ENCODE data around the gene TP63. TPM values are rescaled to one million over a fixed set of nuclear protein-coding genes. Genes with fewer than 3 reads are reported as not detected.

The TP63 gene
- total and polyA plus RNA-seq, 7 experiments from 2014 or later = 0.11 to 0.97 (median 0.20) TPM; not detected in 4

DNA sequence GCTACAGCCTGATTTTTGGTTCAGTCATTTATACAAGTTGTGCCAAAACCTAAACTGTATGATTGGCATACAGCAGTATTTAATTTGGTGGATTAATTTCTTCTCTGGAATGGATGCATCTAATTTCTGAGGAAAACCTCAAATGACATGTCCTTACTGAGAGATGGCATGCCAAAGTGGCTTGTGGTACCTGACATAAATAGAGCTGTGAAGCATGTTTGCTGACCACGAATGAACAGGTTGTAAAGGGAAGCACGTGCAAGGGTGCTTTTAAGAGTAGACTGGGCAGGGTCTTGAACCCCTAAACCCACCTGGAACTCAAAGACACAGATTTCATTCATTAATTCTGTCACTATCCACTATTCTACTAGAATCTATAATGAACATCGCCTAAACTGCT, 77.2 kb downstream of the TP63 start:
- CTCF ChIA-PET = no interaction called here
- no peaks in the 10 kb centered on the region for H3K4me1 ChIP-seq (ENCODE audit: control insufficient read depth in 2 of 2, insufficient read depth in 2 of 2, low read length in 2 of 2)
- no peaks in the 10 kb centered on the region for H3K27me3 ChIP-seq (ENCODE audit: control insufficient read depth in 2 of 2, insufficient read depth in 2 of 2, low read length in 2 of 2)
- no peaks in the 10 kb centered on the region for H3K9me3 ChIP-seq (ENCODE audit: control insufficient read depth in 2 of 3, low read length in 3 of 3)
- no peak for DNase-seq
- Mint-ChIP-seq H3K4me1 (peaks cover 0 to 10% (median 0%) of the 10 kb centered on the region in 7 donors), H3K27ac (no peak overlapping the region), H3K27me3 (no peaks in the 10 kb centered on the region), H3K4me3 (no peak overlapping the region), H3K36me3 (peaks cover 0 to 4% (median 0%) of the 10 kb centered on the region in 5 donors), H3K9me3 (peaks cover 0 to 4% (median 0%) of the 10 kb centered on the region in 11 donors)
- no peak overlapping the region for H3K27ac ChIP-seq (ENCODE audit: low read depth, low read length)
- H3K36me3 ChIP-seq (ENCODE audit: control insufficient read depth in 2 of 3, insufficient read depth in 3 of 3, low read length in 3 of 3) = no peaks in the 10 kb centered on the region
- intact Hi-C loops (cut with micrococcal nuclease) = no loop called here
- ATAC-seq = no peak
- no peak overlapping the region for H3K4me3 ChIP-seq (ENCODE audit: low read length)
- POLR2A ChIA-PET = no interaction called here

- Histone ChIP-seq H3K27me3 (ENCODE audit: control insufficient read depth in 2 of 2, insufficient read depth in 2 of 2, low read length in 2 of 2) (no peaks in the 10 kb centered on the region), H3K4me3 (ENCODE audit: low read length) (no peak overlapping the region), H3K9me3 (ENCODE audit: control insufficient read depth in 2 of 3, low read length in 3 of 3) (no peaks in the 10 kb centered on the region), H3K27ac (ENCODE audit: low read depth, low read length) (no peak overlapping the region), H3K4me1 (ENCODE audit: control insufficient read depth in 2 of 2, insufficient read depth in 2 of 2, low read length in 2 of 2) (no peaks in the 10 kb centered on the region), H3K36me3 (ENCODE audit: control insufficient read depth in 2 of 3, insufficient read depth in 3 of 3, low read length in 3 of 3) (no peaks in the 10 kb centered on the region)
- Mint-ChIP-seq H3K27ac (no peak overlapping the region), H3K36me3 (peaks cover 0 to 4% (median 0%) of the 10 kb centered on the region in 5 donors), H3K4me3 (no peak overlapping the region), H3K9me3 (peaks cover 0 to 2% (median 0%) of the 10 kb centered on the region in 11 donors), H3K27me3 (no peaks in the 10 kb centered on the region), H3K4me1 (peaks cover 2 to 20% (median 13%) of the 10 kb centered on the region in 7 donors)
- no peak for ATAC-seq
- ChIA-PET POLR2A (no interaction called here), CTCF (no interaction called here)
- intact Hi-C loops (cut with micrococcal nuclease) = loop anchor here in 1 of 2 donors (10.0 kb wide), 1 partner anchor 436 kb away; no protein-coding TSS in a partner anchor
- DNase-seq = no peak
Measured at GRCh38 chr3:189710620-189711402, 79.6 kb downstream of the TP63 start.

- H3K27ac ChIP-seq (ENCODE audit: low read depth, low read length) = no peak overlapping the region
- Mint-ChIP-seq H3K27me3 (peaks cover 0 to under 1% (median 0%) of the 10 kb centered on the region in 5 donors), H3K9me3 (peaks cover 0 to 2% (median 0%) of the 10 kb centered on the region in 11 donors), H3K4me3 (no peak overlapping the region), H3K4me1 (peaks cover 2 to 20% (median 13%) of the 10 kb centered on the region in 7 donors), H3K27ac (no peak overlapping the region), H3K36me3 (peaks cover 0 to 4% (median 0%) of the 10 kb centered on the region in 5 donors)
- ATAC-seq (no peak), DNase-seq (no peak)
- H3K27me3 ChIP-seq (ENCODE audit: control insufficient read depth in 2 of 2, insufficient read depth in 2 of 2, low read length in 2 of 2) = no peaks in the 10 kb centered on the region
- no peaks in the 10 kb centered on the region for H3K36me3 ChIP-seq (ENCODE audit: control insufficient read depth in 2 of 3, insufficient read depth in 3 of 3, low read length in 3 of 3)
- no peak overlapping the region for H3K4me3 ChIP-seq (ENCODE audit: low read length)
- intact Hi-C loops (cut with micrococcal nuclease) = loop anchor here in 1 of 2 donors (10.0 kb wide), 1 partner anchor 438 kb away; no protein-coding TSS in a partner anchor
- H3K4me1 ChIP-seq (ENCODE audit: control insufficient read depth in 2 of 2, insufficient read depth in 2 of 2, low read length in 2 of 2) = no peaks in the 10 kb centered on the region
- no peaks in the 10 kb centered on the region for H3K9me3 ChIP-seq (ENCODE audit: control insufficient read depth in 2 of 3, low read length in 3 of 3)
- CTCF ChIA-PET = no interaction called here
- POLR2A ChIA-PET = no interaction called here
Measured at GRCh38 chr3:189712906-189713483, 81.8 kb downstream of the TP63 start.

- no peaks in the 10 kb centered on the region for H3K27me3 ChIP-seq (ENCODE audit: control insufficient read depth in 2 of 2, insufficient read depth in 2 of 2, low read length in 2 of 2)
- ChIA-PET POLR2A (no interaction called here), CTCF (no interaction called here)
- ATAC-seq (no peak), DNase-seq (peak in 1 of 9 donors; percentile 1)
- Mint-ChIP-seq H3K4me1 (peaks cover 2 to 16% (median 13%) of the 10 kb centered on the region in 7 donors), H3K9me3 (peaks cover 0 to 2% (median 0%) of the 10 kb centered on the region in 11 donors), H3K27ac (peak overlapping the region in 1 of 9 donors; percentile 37), H3K36me3 (peaks cover 0 to 4% (median 0%) of the 10 kb centered on the region in 5 donors), H3K4me3 (no peak overlapping the region), H3K27me3 (peaks cover 0 to 4% (median 0%) of the 10 kb centered on the region in 5 donors)
- intact Hi-C loops (cut with micrococcal nuclease) = loop anchor here in 1 of 2 donors (10.0 kb wide), 1 partner anchor 440 kb away; no protein-coding TSS in a partner anchor
- H3K9me3 ChIP-seq (ENCODE audit: control insufficient read depth in 2 of 3, low read length in 3 of 3) = no peaks in the 10 kb centered on the region
- H3K4me1 ChIP-seq (ENCODE audit: control insufficient read depth in 2 of 2, insufficient read depth in 2 of 2, low read length in 2 of 2) = no peaks in the 10 kb centered on the region
- no peak overlapping the region for H3K27ac ChIP-seq (ENCODE audit: low read depth, low read length)
- no peak overlapping the region for H3K4me3 ChIP-seq (ENCODE audit: low read length)
- H3K36me3 ChIP-seq (ENCODE audit: control insufficient read depth in 2 of 3, insufficient read depth in 3 of 3, low read length in 3 of 3) = no peaks in the 10 kb centered on the region
Measured at GRCh38 chr3:189714991-189715961, 84.1 kb downstream of the TP63 start.

DNA sequence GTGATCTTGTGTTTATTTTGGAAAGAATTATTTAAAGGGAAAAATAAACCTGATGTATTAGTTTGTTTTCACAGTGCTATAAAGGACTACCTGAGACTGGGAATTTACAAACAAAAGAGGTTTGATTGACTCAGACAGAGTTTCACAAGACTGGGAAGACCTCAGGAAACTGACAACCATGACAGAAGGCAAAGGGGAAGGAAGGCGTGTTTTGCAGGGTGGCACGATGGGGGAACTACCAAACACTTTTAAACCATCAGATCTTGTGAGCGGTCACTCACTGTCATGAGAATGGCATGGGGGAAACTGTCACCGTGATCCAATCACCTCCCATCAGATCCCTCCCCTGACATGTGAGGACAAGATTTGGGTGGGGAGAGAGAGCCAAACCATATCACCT, 87.0 kb downstream of the TP63 start:
- Mint-ChIP-seq H3K27ac (no peak overlapping the region), H3K4me1 (peaks cover 2 to 13% (median 12%) of the 10 kb centered on the region in 7 donors), H3K36me3 (no peaks in the 10 kb centered on the region), H3K27me3 (peaks cover 0 to 4% (median 0%) of the 10 kb centered on the region in 5 donors), H3K4me3 (no peak overlapping the region), H3K9me3 (no peaks in the 10 kb centered on the region)
- Histone ChIP-seq H3K27me3 (ENCODE audit: control insufficient read depth in 2 of 2, insufficient read depth in 2 of 2, low read length in 2 of 2) (no peaks in the 10 kb centered on the region), H3K9me3 (ENCODE audit: control insufficient read depth in 2 of 3, low read length in 3 of 3) (no peaks in the 10 kb centered on the region), H3K4me3 (ENCODE audit: low read length) (no peak overlapping the region), H3K36me3 (ENCODE audit: control insufficient read depth in 2 of 3, insufficient read depth in 3 of 3, low read length in 3 of 3) (no peaks in the 10 kb centered on the region), H3K4me1 (ENCODE audit: control insufficient read depth in 2 of 2, insufficient read depth in 2 of 2, low read length in 2 of 2) (no peaks in the 10 kb centered on the region), H3K27ac (ENCODE audit: low read depth, low read length) (no peak overlapping the region)
- POLR2A ChIA-PET = no interaction called here
- DNase-seq (no peak), ATAC-seq (no peak)
- intact Hi-C loops (cut with micrococcal nuclease) = loop anchor here in 1 of 2 donors (10.0 kb wide), 1 partner anchor 443 kb away; no protein-coding TSS in a partner anchor
- CTCF ChIA-PET = no interaction called here

DNA sequence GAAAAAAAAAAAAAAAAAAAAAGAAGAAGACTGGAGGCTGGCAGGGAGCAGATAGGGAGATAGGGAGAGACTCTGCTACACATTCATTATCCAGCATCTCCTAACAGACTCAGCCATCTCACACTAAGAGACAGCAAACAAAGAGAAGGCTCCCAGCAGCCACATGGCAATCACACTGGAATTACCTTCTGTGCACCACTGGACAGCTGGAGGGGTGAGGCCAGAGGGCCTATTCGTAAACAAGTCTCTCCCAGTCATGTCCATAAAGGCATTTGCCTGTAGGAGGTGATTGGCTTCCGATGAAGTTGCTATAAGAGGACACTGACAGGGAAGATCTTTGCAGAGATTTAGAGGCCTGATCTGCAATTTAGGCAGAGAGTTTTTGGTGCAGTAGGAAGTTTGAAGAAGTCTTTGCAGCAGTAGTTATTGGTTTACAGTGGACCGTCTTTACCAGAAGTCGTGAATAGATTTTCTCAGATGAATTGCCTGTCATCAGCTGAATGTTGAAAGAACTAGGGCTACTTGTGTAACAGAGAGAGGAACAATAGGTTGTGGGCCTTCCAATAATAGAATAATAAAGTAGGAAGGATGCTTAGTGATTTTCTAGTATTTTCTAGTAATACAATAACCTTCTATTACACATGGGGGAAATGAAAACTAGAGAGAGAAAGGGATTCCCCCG, 89.7 kb downstream of the TP63 start:
- Mint-ChIP-seq H3K9me3 (no peaks in the 10 kb centered on the region), H3K27me3 (peaks cover 0 to 4% (median 0%) of the 10 kb centered on the region in 5 donors), H3K27ac (no peak overlapping the region), H3K4me1 (no peaks in the 10 kb centered on the region), H3K4me3 (no peak overlapping the region), H3K36me3 (no peaks in the 10 kb centered on the region)
- ATAC-seq (no peak), DNase-seq (no peak)
- H3K4me3 ChIP-seq (ENCODE audit: low read length) = no peak overlapping the region
- intact Hi-C loops (cut with micrococcal nuclease) = no loop called here
- no peaks in the 10 kb centered on the region for H3K27me3 ChIP-seq (ENCODE audit: control insufficient read depth in 2 of 2, insufficient read depth in 2 of 2, low read length in 2 of 2)
- no peaks in the 10 kb centered on the region for H3K9me3 ChIP-seq (ENCODE audit: control insufficient read depth in 2 of 3, low read length in 3 of 3)
- H3K36me3 ChIP-seq (ENCODE audit: control insufficient read depth in 2 of 3, insufficient read depth in 3 of 3, low read length in 3 of 3) = no peaks in the 10 kb centered on the region
- H3K27ac ChIP-seq (ENCODE audit: low read depth, low read length) = no peak overlapping the region
- ChIA-PET CTCF (no interaction called here), POLR2A (no interaction called here)
- H3K4me1 ChIP-seq (ENCODE audit: control insufficient read depth in 2 of 2, insufficient read depth in 2 of 2, low read length in 2 of 2) = no peaks in the 10 kb centered on the region
